ENCODE measurements around the gene ROCK2.

The ROCK2 gene

DNA sequence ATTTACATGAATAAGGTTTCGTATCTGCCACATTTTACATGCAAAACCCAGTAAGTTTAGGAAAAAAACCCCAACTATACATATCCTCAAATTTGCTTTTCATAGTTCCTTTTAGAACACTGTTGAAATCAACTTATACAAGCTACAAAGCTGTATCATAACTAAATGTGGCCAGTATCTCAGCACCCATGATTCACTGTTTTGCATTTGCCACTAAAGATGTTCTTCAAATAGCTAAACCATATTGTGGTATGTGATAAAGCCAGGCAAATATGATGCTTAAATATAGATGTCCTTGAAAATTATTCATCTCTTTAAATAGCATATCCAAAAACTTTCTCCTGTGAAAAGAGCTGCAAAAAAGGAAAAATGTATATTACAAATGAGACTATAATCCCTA lies 29.9 kb downstream of the ROCK2 start:
- no peak overlapping the region for H3K4me3 ChIP-seq (replicated peaks in 1 of 2; ENCODE audit: low read depth in 2 of 2, low read length in 2 of 2)
- DNase-seq (ENCODE audit: low read depth in 2 of 2): peak in 1 of 2 donors; percentile 48
- TF ChIP-seq, protein P1, sequence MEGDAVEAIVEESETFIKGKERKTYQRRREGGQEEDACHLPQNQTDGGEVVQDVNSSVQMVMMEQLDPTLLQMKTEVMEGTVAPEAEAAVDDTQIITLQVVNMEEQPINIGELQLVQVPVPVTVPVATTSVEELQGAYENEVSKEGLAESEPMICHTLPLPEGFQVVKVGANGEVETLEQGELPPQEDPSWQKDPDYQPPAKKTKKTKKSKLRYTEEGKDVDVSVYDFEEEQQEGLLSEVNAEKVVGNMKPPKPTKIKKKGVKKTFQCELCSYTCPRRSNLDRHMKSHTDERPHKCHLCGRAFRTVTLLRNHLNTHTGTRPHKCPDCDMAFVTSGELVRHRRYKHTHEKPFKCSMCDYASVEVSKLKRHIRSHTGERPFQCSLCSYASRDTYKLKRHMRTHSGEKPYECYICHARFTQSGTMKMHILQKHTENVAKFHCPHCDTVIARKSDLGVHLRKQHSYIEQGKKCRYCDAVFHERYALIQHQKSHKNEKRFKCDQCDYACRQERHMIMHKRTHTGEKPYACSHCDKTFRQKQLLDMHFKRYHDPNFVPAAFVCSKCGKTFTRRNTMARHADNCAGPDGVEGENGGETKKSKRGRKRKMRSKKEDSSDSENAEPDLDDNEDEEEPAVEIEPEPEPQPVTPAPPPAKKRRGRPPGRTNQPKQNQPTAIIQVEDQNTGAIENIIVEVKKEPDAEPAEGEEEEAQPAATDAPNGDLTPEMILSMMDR (IDR thresholded peaks at IDR 0.05; ENCODE audit: low read depth, low read length): no peak

DNA sequence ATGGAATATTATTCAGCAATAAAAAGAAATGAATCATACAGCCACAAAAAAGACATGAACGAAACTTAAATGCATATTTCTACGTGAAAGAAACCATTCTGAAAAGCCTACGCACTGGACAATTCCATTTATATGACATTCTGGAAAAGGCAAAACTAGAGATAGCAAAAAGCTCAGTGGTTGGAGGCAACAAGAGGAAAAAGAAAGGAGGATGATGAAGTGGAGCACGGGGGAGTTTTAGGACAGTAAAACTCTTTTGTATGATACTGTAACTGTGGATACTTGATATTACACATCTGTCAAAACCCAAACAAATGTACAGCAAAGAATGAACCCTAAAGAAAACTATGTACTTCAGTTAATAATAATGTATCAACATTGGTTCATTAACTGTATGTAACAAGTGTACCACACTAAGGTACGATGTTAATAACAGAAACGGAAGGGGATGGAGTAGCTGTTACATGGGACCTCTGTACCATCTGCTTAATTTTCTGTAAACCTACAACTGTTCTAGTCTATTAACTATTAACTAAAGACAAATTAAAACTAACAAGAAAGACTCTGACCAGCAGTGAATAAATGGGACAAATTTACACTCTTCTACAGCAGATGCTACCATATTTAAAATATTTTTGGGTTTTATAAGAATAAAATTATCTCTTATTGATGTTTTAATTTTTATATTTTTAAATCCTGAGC lies 31.5 kb downstream of the ROCK2 start:
- TF ChIP-seq, protein P1 (IDR thresholded peaks at IDR 0.05; ENCODE audit: low read depth, low read length): no peak
- H3K4me3 ChIP-seq (replicated peaks in 1 of 2; ENCODE audit: low read depth in 2 of 2, low read length in 2 of 2): no peak overlapping the region
- DNase-seq (ENCODE audit: low read depth in 2 of 2): no peak

DNA sequence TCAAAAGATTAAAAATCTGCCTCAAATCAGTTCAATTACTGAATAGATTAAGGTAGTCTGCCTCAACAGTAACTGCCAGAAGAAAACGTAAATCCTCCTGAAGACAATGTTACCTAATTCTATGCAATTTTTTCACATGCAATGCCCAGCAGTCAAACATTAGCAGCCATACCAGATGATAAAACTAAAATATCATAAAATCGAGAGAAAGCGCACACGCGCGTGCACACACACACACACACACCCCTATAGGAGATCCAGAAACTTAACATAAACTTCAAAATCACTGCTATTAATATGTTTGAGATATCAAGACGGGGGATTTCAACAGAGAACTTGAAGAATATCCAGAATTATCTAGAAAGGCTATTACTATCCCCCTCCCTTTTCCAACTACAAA lies 32.9 kb downstream of the ROCK2 start:
- DNase-seq (ENCODE audit: low read depth in 2 of 2): no peak
- TF ChIP-seq, protein P1 (IDR thresholded peaks at IDR 0.05; ENCODE audit: low read depth, low read length): no peak
- no peak overlapping the region for H3K4me3 ChIP-seq (replicated peaks in 1 of 2; ENCODE audit: low read depth in 2 of 2, low read length in 2 of 2)

DNA sequence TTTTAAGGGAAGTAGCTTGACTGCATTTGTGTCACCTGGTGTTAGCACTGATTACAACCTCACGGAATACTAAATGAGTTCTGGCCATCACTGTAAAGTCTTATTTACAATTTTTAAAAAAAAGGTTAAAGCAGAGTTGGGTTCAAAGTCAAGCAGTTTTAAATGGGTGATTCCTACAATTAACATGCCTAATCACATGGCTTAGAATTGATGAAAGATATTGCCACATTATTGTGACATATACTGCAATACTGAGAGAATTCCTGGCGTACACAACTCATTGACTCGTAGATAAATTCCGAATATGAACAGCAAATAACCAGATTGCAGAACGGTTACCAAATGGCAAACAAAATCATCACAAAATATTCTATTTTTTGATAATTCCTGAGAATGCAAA lies 34.2 kb downstream of the ROCK2 start:
- no peak overlapping the region for H3K4me3 ChIP-seq (replicated peaks in 1 of 2; ENCODE audit: low read depth in 2 of 2, low read length in 2 of 2)
- no peak for DNase-seq (ENCODE audit: low read depth in 2 of 2)
- TF ChIP-seq, protein P1 (IDR thresholded peaks at IDR 0.05; ENCODE audit: low read depth, low read length): no peak

DNA sequence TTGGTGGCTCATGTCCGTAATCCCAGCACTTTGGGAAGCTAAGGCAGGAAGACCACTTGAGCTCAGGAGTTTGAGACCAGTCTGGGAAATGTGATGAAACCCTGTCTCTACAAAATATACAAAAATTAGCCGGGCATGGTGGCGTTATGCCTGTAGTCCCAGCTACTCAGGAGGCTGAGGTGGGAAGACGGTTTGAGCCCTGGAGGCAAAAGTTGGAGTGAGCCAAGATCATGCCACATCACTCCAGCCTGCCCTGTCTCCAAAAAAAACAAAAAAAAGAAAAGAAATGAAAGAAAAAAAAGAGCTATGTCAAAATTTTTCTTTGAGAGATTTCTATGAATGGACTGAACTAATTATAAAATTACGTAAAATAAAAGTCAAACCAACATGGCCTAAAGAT lies 34.7 kb downstream of the ROCK2 start:
- TF ChIP-seq, protein P1 (IDR thresholded peaks at IDR 0.05; ENCODE audit: low read depth, low read length): no peak
- no peak overlapping the region for H3K4me3 ChIP-seq (replicated peaks in 1 of 2; ENCODE audit: low read depth in 2 of 2, low read length in 2 of 2)

DNA sequence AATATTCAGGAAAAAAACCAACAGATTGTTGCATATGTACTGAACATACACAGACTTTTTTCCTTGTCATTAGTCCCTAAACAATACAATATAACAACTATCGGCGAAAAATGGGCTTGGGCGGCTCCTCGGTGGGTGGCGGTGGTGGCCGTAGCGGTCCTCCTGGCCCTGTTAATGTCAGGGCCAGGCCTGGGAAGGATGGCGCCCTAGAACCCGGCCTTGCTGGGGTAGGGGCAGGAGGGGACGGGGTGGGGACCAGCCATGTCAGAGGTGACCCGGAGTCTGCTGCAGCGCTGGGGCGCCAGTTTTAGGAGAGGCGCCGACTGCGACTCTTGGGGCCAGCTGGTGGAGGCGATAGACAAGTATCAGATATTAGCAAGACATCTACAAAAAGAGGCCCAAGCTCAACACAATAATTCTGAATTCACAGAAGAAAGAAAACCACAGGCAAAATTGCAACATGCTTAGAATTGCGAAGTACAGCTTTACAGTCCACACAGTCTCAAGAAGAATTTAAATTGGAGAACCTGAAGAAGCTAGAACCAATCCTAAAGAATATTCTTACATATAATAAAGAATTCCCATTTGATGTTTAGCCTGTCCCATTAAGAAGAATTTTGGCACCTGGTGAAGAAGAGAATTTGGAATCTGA lies 36.5 kb downstream of the ROCK2 start:
- TF ChIP-seq, protein P1 (IDR thresholded peaks at IDR 0.05; ENCODE audit: low read depth, low read length): no peak
- H3K4me3 ChIP-seq (replicated peaks in 1 of 2; ENCODE audit: low read depth in 2 of 2, low read length in 2 of 2): no peak overlapping the region
- no peak for DNase-seq (ENCODE audit: low read depth in 2 of 2)

More for the DNA sequence above, 34.7 kb downstream of the ROCK2 start:
- no peak for DNase-seq (ENCODE audit: low read depth in 2 of 2)
